Prostate gland (tissue), 2 donors: Measurements from ENCODE around the gene PEX7. TPM values are rescaled to one million over a fixed set of nuclear protein-coding genes. Genes with fewer than 3 reads are reported as not detected.

Experiments
- DNase-seq: peaks from one replicate; pipeline ENCODE4 v3.0.0-alpha.2; 2019; ENCODE audit warnings: low spot score
- H3K27ac ChIP-seq, 2 donors: fragments of 200-600 bp; sonication (generic); 2 replicates each; pipeline ENCODE4 v1.5.1; 2017 to 2019
- H3K27me3 ChIP-seq: fragments of 200-600 bp; sonication (generic); replicated peaks from 2 replicates; pipeline ENCODE4 v1.5.1; 2019; ENCODE audit not compliant: insufficient read depth
- H3K36me3 ChIP-seq, 2 donors: fragments of 200-600 bp; sonication (generic); 1 replicate in 1 of 2; 2 replicates in 1 of 2; pipeline versions ENCODE4 v1.5.1 to v1.8.1; 2017 to 2019
- H3K4me1 ChIP-seq: fragments of 200-600 bp; sonication (generic); replicated peaks from 2 replicates; pipeline ENCODE4 v1.5.1; 2019
- H3K4me3 ChIP-seq, 2 donors: fragments of 200-600 bp; sonication (generic); 2 replicates each; pipeline ENCODE4 v1.5.1; 2017 to 2019
- H3K9me3 ChIP-seq: fragments of 200-600 bp; sonication (generic); 2 replicates; pipeline ENCODE4 v1.5.1; 2017
- POLR2A ChIP-seq: fragments of 450-650 bp; IDR thresholded peaks from one replicate; pipeline ENCODE4 v1.6.1; 2016; ENCODE audit warnings: antibody characterized with exemption, mild to moderate bottlenecking
- POLR2AphosphoS5 ChIP-seq: sonication (generic); formaldehyde crosslinking; IDR thresholded peaks from one replicate; pipeline ENCODE4 v1.6.1; 2017; ENCODE audit warnings: antibody characterized with exemption
- WGBS: methylation state at CpG from one replicate; pipeline ENCODE4 v1.1.5; 2018; 5-methylcytosine and 5-hydroxymethylcytosine counted together
- intact Hi-C: fragments of 100-400 bp; cut with DNase I; formaldehyde crosslinking; loops from one replicate; pipeline ENCODE4 v1.14.2; 2022
- total RNA-seq, 2 donors: library from RNA; depleted of rRNA; stranded (reverse); fragments of >200 nt; gene quantifications; one replicate each; pipeline ENCODE4 v1.1.0, GENCODE V29; 2016
- TF ChIP-seq, protein P1 (sequence below), 4 experiments: fragments of 200-600 bp in 2 of 4; fragments of 450-650 bp in 2 of 4; sonication (generic) in 2 of 4; IDR thresholded peaks; 1 replicate in 3 of 4; 2 replicates in 1 of 4; pipeline ENCODE4 v1.5.1; 2016 to 2019; ENCODE audit warnings: antibody characterized with exemption in 4 of 4, mild to moderate bottlenecking in 2 of 4, moderate library complexity in 2 of 4

The PEX7 gene
- total RNA-seq, 2 donors from 2014 or later: 15.4 to 27.6 TPM

DNA sequence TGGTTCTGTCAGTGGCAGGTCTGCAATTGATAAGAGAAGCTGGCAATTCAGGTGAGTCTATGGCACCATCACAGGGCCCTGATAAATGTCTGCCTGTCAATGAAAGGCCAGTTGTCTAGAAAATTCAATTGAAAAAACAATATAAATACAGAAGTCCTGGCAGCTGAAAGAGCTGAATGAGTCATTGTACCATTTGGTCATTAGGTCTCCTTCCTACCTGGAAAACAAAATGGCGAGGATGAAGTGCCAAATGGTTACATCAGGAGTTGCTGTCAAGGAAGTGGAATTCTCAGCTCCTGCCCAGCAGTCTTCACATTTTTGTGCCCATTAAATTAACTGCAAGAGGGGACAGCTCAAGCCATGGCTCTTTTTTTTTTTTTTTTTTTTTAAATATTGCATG lies 37.7 kb downstream of the PEX7 start:
- Histone ChIP-seq H3K36me3 (no peaks in the 10 kb centered on the region), H3K27me3 (no peaks in the 10 kb centered on the region), H3K9me3 (no peaks in the 10 kb centered on the region), H3K4me3 (no peak overlapping the region), H3K27ac (no peak overlapping the region), H3K4me1 (no peaks in the 10 kb centered on the region)
- 95% methylated on average over 1 of the region's 1 CpG for WGBS
- TF ChIP-seq POLR2AphosphoS5: no peak
- TF ChIP-seq, protein P1, sequence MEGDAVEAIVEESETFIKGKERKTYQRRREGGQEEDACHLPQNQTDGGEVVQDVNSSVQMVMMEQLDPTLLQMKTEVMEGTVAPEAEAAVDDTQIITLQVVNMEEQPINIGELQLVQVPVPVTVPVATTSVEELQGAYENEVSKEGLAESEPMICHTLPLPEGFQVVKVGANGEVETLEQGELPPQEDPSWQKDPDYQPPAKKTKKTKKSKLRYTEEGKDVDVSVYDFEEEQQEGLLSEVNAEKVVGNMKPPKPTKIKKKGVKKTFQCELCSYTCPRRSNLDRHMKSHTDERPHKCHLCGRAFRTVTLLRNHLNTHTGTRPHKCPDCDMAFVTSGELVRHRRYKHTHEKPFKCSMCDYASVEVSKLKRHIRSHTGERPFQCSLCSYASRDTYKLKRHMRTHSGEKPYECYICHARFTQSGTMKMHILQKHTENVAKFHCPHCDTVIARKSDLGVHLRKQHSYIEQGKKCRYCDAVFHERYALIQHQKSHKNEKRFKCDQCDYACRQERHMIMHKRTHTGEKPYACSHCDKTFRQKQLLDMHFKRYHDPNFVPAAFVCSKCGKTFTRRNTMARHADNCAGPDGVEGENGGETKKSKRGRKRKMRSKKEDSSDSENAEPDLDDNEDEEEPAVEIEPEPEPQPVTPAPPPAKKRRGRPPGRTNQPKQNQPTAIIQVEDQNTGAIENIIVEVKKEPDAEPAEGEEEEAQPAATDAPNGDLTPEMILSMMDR (IDR thresholded peaks at IDR 0.05): no peak
- TF ChIP-seq POLR2A: no peak
- DNase-seq: no peak
- intact Hi-C loops: no loop called here

DNA sequence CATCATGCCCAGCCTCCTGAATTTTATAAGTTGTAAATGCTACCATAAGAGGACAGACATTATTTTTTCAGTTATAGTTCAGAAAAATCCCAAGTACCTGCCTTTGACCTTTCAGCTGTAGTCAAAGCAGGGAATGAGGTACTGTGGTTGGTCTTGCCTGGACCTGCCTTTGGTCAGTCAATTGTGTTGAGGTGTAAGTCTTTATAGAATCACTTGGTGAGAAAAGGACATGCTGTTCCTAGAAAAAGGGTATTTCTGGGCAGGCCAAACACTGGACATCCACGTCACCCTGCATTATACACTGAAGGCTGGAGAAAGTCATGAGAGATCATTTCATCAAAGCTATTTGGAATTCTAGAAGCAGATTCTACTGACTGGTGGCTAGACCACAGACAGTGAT lies 40.3 kb downstream of the PEX7 start:
- TF ChIP-seq POLR2AphosphoS5 (no peak), POLR2A (no peak)
- TF ChIP-seq, protein P1 (IDR thresholded peaks at IDR 0.05): no peak
- WGBS: 86% methylated on average over 1 of the region's 1 CpG
- Histone ChIP-seq H3K9me3 (no peaks in the 10 kb centered on the region), H3K4me1 (no peaks in the 10 kb centered on the region), H3K27me3 (no peaks in the 10 kb centered on the region), H3K4me3 (no peak overlapping the region), H3K36me3 (no peaks in the 10 kb centered on the region), H3K27ac (no peak overlapping the region)
- intact Hi-C loops: no loop called here
- DNase-seq: no peak

DNA sequence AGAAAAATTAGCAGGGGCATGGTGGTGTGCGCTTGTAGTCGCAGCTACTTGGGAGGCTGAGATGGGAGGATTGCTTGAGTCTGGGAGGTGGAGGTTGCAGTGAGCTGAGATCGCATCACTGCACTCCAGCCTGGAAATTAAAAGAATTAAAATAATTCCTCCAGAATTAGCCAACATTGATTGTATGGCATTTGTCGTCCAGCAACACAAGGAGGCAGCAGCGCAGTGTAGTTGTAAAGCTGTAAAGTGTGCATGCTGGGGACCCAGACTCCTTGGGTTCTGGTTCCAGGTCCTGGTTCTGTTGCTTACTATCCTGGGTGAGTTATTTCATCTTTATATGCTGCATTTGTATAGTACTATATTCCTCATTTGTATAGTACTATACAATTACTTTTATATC lies 41.4 kb downstream of the PEX7 start:
- H3K27ac ChIP-seq: no peak overlapping the region
- TF ChIP-seq POLR2AphosphoS5 (no peak), POLR2A (no peak)
- TF ChIP-seq, protein P1 (IDR thresholded peaks at IDR 0.05): no peak
- intact Hi-C loops: loop anchor here (2.0 kb wide), 1 partner anchor 17 kb away; no protein-coding TSS in a partner anchor
- no peak for DNase-seq
- H3K9me3 ChIP-seq: no peaks in the 10 kb centered on the region
- no peak overlapping the region for H3K4me3 ChIP-seq
- no peaks in the 10 kb centered on the region for H3K4me1 ChIP-seq
- WGBS: 77% methylated on average over 5 of the region's 5 CpGs
- no peaks in the 10 kb centered on the region for H3K27me3 ChIP-seq
- no peaks in the 10 kb centered on the region for H3K36me3 ChIP-seq

DNA sequence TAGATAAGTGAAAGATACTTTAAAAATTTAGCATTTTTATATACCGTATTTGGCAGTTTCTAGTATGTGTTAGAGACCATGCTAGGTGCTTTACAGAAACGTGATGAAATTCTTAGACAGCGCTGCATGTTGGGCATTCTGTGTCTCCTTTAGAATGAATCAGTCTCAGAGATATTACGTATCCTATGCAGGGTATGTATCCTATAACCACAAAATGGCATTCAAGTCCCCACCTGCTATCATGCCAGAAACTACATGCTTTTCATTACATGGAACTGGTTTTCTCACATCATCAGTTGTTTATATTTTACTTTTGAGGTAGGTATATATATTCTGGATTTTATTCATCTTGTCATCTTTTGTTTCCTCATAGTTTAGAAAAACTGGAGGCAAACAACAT lies 42.3 kb downstream of the PEX7 start:
- no peak for DNase-seq
- Histone ChIP-seq H3K36me3 (no peaks in the 10 kb centered on the region), H3K4me1 (no peaks in the 10 kb centered on the region), H3K9me3 (no peaks in the 10 kb centered on the region), H3K27me3 (no peaks in the 10 kb centered on the region), H3K4me3 (no peak overlapping the region), H3K27ac (no peak overlapping the region)
- over 99% methylated on average over 4 of the region's 4 CpGs for WGBS
- intact Hi-C loops: loop anchor here (2.0 kb wide), 1 partner anchor 16 kb away; no protein-coding TSS in a partner anchor
- no peak for TF ChIP-seq POLR2A
- TF ChIP-seq, protein P1 (IDR thresholded peaks at IDR 0.05): no peak
- no peak for TF ChIP-seq POLR2AphosphoS5

DNA sequence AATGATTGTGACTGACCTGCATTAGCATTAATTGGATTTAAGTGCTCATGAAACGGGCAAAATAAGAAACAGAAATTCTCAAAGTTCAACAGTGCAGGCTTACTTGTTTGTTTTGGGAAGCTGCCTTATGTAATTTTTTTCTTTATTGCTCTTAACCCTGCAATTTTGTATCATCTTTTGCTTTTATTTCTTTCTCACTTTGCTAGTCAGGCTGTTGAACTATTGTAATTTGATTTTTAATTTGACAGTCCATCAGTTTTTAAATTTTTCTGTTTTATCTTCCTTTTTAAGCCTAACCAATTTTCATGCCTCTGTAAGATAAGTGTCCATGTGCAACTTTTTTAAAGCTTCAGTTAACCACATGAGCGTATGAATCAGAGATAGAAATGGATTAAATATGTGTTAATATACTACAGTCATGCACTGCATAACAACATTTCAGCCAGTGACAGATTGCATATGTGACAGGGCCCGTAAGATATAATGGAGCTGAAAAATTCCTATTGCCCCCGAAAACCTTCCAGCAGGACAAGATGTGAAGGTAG lies 44.6 kb downstream of the PEX7 start:
- Histone ChIP-seq H3K4me3 (no peak overlapping the region), H3K4me1 (no peaks in the 10 kb centered on the region), H3K27ac (no peak overlapping the region), H3K27me3 (no peaks in the 10 kb centered on the region), H3K9me3 (no peaks in the 10 kb centered on the region), H3K36me3 (no peaks in the 10 kb centered on the region)
- DNase-seq: no peak
- 75% methylated on average over 4 of the region's 4 CpGs for WGBS
- TF ChIP-seq, protein P1 (IDR thresholded peaks at IDR 0.05): no peak
- TF ChIP-seq POLR2AphosphoS5 (no peak), POLR2A (no peak)
- intact Hi-C loops: no loop called here
